HEK293T (cell line): ENCODE measurements around the gene SELENOP.
"Not testable (repeated sequence)": the region's sequence is repeated elsewhere in the genome, so short reads cannot be mapped to it uniquely, and the experiment has no call there.

ENCODE experiments used
- CTCF ChIA-PET: fragments of 350-600 bp; formaldehyde crosslinking; extraction: SDS; loops from one replicate; lab custom pipeline; 2021; ENCODE audit warnings: antibody characterized with exemption, inconsistent platforms; lab: Yijun Ruan, JAX
- POLR2A ChIA-PET: fragments of 350-600 bp; formaldehyde crosslinking; extraction: SDS; loops from one replicate; lab custom pipeline; 2020; ENCODE audit warnings: antibody characterized with exemption, inconsistent platforms; lab: Yijun Ruan, JAX
- DNase-seq: peaks from one replicate; pipeline ENCODE4 v3.0.0; 2012; ENCODE audit warnings: mixed read lengths; ENCODE audit errors: extremely low spot score
- ARNT ChIP-seq: fragments of 450-650 bp; IDR thresholded peaks from 2 replicates; pipeline ENCODE4 v1.6.1; 2017; ENCODE audit warnings: mild to moderate bottlenecking
- BHLHE40 ChIP-seq: fragments of 450-650 bp; IDR thresholded peaks from 2 replicates; pipeline ENCODE4 v1.6.1; 2016; ENCODE audit warnings: mild to moderate bottlenecking, moderate library complexity, borderline replicate concordance
- CTBP1 ChIP-seq: fragments of 450-650 bp; IDR thresholded peaks from 2 replicates; pipeline ENCODE4 v1.6.1; 2016; ENCODE audit warnings: borderline replicate concordance
- ELF4 ChIP-seq: fragments of 450-650 bp; IDR thresholded peaks from 2 replicates; pipeline ENCODE4 v1.6.1; 2017; ENCODE audit warnings: antibody characterized with exemption
- FOXA1 ChIP-seq: fragments of 450-650 bp; IDR thresholded peaks from 2 replicates; pipeline ENCODE4 v1.6.1; 2016; ENCODE audit warnings: mild to moderate bottlenecking
- FOXK2 ChIP-seq: fragments of 450-650 bp; IDR thresholded peaks from 2 replicates; pipeline ENCODE4 v1.6.1; 2016; ENCODE audit warnings: mild to moderate bottlenecking
- FOXM1 ChIP-seq: fragments of 450-650 bp; IDR thresholded peaks from 2 replicates; pipeline ENCODE4 v1.6.1; 2017; ENCODE audit warnings: mild to moderate bottlenecking, borderline replicate concordance
- HDGF ChIP-seq: fragments of 450-650 bp; IDR thresholded peaks from 2 replicates; pipeline ENCODE4 v1.6.1; 2017; ENCODE audit warnings: antibody characterized with exemption, borderline replicate concordance
- L3MBTL2 ChIP-seq: fragments of 450-650 bp; conservative IDR thresholded peaks from 2 replicates; pipeline ENCODE4 v1.6.1; 2016; ENCODE audit warnings: mild to moderate bottlenecking
- LEF1 ChIP-seq: fragments of 450-650 bp; IDR thresholded peaks from 2 replicates; pipeline ENCODE4 v1.6.1; 2017; ENCODE audit warnings: mild to moderate bottlenecking, borderline replicate concordance
- NFRKB ChIP-seq: fragments of 450-650 bp; IDR thresholded peaks from 2 replicates; pipeline ENCODE4 v1.6.1; 2016; ENCODE audit warnings: mild to moderate bottlenecking, moderate library complexity
- PKNOX1 ChIP-seq: fragments of 450-650 bp; IDR thresholded peaks from 2 replicates; pipeline ENCODE4 v1.6.1; 2016
- SP1 ChIP-seq: fragments of 450-650 bp; IDR thresholded peaks from 2 replicates; pipeline ENCODE4 v1.6.1; 2017
- SUZ12 ChIP-seq: fragments of 450-650 bp; IDR thresholded peaks from 2 replicates; pipeline ENCODE4 v1.6.1; 2016; ENCODE audit warnings: mild to moderate bottlenecking
- TARDBP ChIP-seq: fragments of 450-650 bp; IDR thresholded peaks from 2 replicates; pipeline ENCODE4 v1.6.1; 2016
- ZNF384 ChIP-seq: fragments of 450-650 bp; IDR thresholded peaks from 2 replicates; pipeline ENCODE4 v1.6.1; 2016

Gene SELENOP

GRCh38 chr5:42828671-42829070 is 17.0 kb upstream of the SELENOP start:
- POLR2A ChIA-PET = no interaction called here
- CTCF ChIA-PET = no interaction called here
- DNase-seq = no peak
- TF ChIP-seq L3MBTL2 = no peak
- no peak for TF ChIP-seq ELF4

GRCh38 chr5:42826757-42827515 is 15.2 kb upstream of the SELENOP start:
- DNase-seq = no peak
- POLR2A ChIA-PET = interaction anchor here (1.0 kb wide), 1 partner anchor 657 kb away, joined by 3 read pairs; the partner anchor contains the start of gene TMEM267
- TF ChIP-seq BHLHE40 = no peak
- no peak for TF ChIP-seq HDGF
- no peak for TF ChIP-seq SUZ12
- no peak for TF ChIP-seq ELF4
- no peak for TF ChIP-seq LEF1
- no peak for TF ChIP-seq NFRKB
- no peak for TF ChIP-seq TARDBP
- no peak for TF ChIP-seq FOXM1
- no peak for TF ChIP-seq SP1
- TF ChIP-seq ZNF384 = no peak
- TF ChIP-seq ARNT = no peak
- TF ChIP-seq PKNOX1 = no peak
- TF ChIP-seq L3MBTL2 = no peak
- TF ChIP-seq FOXK2 = no peak
- TF ChIP-seq FOXA1 = no peak
- no peak for TF ChIP-seq CTBP1
- CTCF ChIA-PET = interaction anchor here (0.6 kb wide), 1 partner anchor 63 kb away, joined by 3 read pairs; no protein-coding TSS in a partner anchor

GRCh38 chr5:42825422-42826148 is 13.9 kb upstream of the SELENOP start:
- ChIA-PET CTCF (interaction anchor here (0.6 kb wide), 2 partner anchors 13 to 15 kb away, joined by 3 to 4 read pairs; no protein-coding TSS in a partner anchor), POLR2A (interaction anchor here (1.0 kb wide), 1 partner anchor 658 kb away, joined by 3 read pairs; the partner anchor contains the start of gene TMEM267)
- TF ChIP-seq HDGF (no peak), TARDBP (no peak)
- DNase-seq = no peak

- POLR2A ChIA-PET = no interaction called here
- no peak for DNase-seq
- CTCF ChIA-PET = no interaction called here
- TF ChIP-seq ARNT (no peak), BHLHE40 (no peak), TARDBP (no peak)
Observed at GRCh38 chr5:42824347-42824976, 12.8 kb upstream of the SELENOP start.

GRCh38 chr5:42822548-42822947 is 10.9 kb upstream of the SELENOP start:
- DNase-seq = no peak
- POLR2A ChIA-PET = no interaction called here
- CTCF ChIA-PET = no interaction called here
- TF ChIP-seq FOXK2 = no peak
- TF ChIP-seq PKNOX1 = no peak
- TF ChIP-seq TARDBP = no peak
- no peak for TF ChIP-seq ELF4
- no peak for TF ChIP-seq CTBP1
- no peak for TF ChIP-seq SP1
- TF ChIP-seq HDGF = no peak
- no peak for TF ChIP-seq SUZ12
- TF ChIP-seq LEF1 = no peak
- no peak for TF ChIP-seq ZNF384
- no peak for TF ChIP-seq L3MBTL2
- no peak for TF ChIP-seq BHLHE40
- TF ChIP-seq NFRKB = no peak

- no peak for DNase-seq
- ChIA-PET POLR2A (no interaction called here), CTCF (no interaction called here)
- TF ChIP-seq ZNF384 = no peak
- TF ChIP-seq TARDBP = no peak
- no peak for TF ChIP-seq ARNT
- TF ChIP-seq HDGF = no peak
- no peak for TF ChIP-seq FOXM1
- TF ChIP-seq BHLHE40 = no peak
- no peak for TF ChIP-seq NFRKB
- no peak for TF ChIP-seq CTBP1
- no peak for TF ChIP-seq FOXK2
Observed at GRCh38 chr5:42819745-42820144, 8.1 kb upstream of the SELENOP start.

GRCh38 chr5:42816546-42816945 is 4.9 kb upstream of the SELENOP start:
- CTCF ChIA-PET, DNase-seq, POLR2A ChIA-PET: not testable (repeated sequence)
